IPS-15b (cell line): ENCODE results near the gene NDUFAB1.

Source experiments
- H3K27me3 ChIP-seq: one replicate; pipeline ENCODE4 v1.6.1; 2013; ENCODE audit warnings: low read length; ENCODE audit not compliant: control insufficient read depth, insufficient read depth
- H3K36me3 ChIP-seq: one replicate; pipeline ENCODE4 v1.6.1; 2013; ENCODE audit warnings: low read length; ENCODE audit not compliant: control insufficient read depth, insufficient read depth
- H3K4me1 ChIP-seq: one replicate; pipeline ENCODE4 v1.6.1; 2013; ENCODE audit warnings: mild to moderate bottlenecking, low read length; ENCODE audit not compliant: control insufficient read depth, insufficient read depth
- H3K4me3 ChIP-seq: one replicate; pipeline ENCODE4 v1.5.1; 2013; ENCODE audit warnings: low read depth, low read length
- H3K9ac ChIP-seq: one replicate; pipeline ENCODE4 v1.6.1; 2013; ENCODE audit warnings: low read depth, mild to moderate bottlenecking, low read length
- H3K9me3 ChIP-seq: one replicate; pipeline ENCODE4 v1.6.1; 2013; ENCODE audit warnings: mild to moderate bottlenecking, low read length; ENCODE audit not compliant: control insufficient read depth, insufficient read depth

The NDUFAB1 gene

GRCh38 chr16:23581764-23582163 is 14.4 kb downstream of the NDUFAB1 start:
- Histone ChIP-seq H3K9ac (no peak overlapping the region), H3K9me3 (no peaks in the 10 kb centered on the region), H3K36me3 (peaks cover 43% of the 10 kb centered on the region), H3K4me1 (no peaks in the 10 kb centered on the region), H3K27me3 (no peaks in the 10 kb centered on the region), H3K4me3 (no peak overlapping the region)

DNA sequence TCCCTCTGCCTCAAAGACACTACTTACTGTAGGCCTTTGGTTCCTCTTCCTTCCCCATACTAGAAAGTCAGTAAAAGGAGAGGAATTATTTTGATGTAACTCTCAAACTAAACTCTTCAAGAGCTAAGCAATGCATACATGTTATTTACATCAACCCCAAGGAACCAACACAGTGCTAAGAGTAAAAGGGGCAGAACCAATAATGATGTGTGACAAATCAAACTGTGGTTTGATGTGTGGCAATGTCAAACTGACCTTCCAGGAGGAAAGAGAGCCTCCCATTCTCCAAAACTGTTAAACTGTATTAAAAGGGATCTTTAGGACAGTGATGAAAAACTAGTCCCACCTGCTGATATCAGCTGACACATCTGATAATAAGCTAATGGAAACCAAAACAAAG is 15.7 kb downstream of the NDUFAB1 start:
- H3K9me3 ChIP-seq, result no peaks in the 10 kb centered on the region
- peaks cover 38% of the 10 kb centered on the region for H3K36me3 ChIP-seq
- H3K4me1 ChIP-seq, result no peaks in the 10 kb centered on the region
- no peak overlapping the region for H3K9ac ChIP-seq
- no peaks in the 10 kb centered on the region for H3K27me3 ChIP-seq
- H3K4me3 ChIP-seq, result no peak overlapping the region

- no peaks in the 10 kb centered on the region for H3K9me3 ChIP-seq
- H3K4me3 ChIP-seq, result no peak overlapping the region
- no peaks in the 10 kb centered on the region for H3K27me3 ChIP-seq
- no peaks in the 10 kb centered on the region for H3K4me1 ChIP-seq
- H3K9ac ChIP-seq, result no peak overlapping the region
- H3K36me3 ChIP-seq, result peaks cover 33% of the 10 kb centered on the region
Measured at GRCh38 chr16:23579371-23579770, 16.7 kb downstream of the NDUFAB1 start.

DNA sequence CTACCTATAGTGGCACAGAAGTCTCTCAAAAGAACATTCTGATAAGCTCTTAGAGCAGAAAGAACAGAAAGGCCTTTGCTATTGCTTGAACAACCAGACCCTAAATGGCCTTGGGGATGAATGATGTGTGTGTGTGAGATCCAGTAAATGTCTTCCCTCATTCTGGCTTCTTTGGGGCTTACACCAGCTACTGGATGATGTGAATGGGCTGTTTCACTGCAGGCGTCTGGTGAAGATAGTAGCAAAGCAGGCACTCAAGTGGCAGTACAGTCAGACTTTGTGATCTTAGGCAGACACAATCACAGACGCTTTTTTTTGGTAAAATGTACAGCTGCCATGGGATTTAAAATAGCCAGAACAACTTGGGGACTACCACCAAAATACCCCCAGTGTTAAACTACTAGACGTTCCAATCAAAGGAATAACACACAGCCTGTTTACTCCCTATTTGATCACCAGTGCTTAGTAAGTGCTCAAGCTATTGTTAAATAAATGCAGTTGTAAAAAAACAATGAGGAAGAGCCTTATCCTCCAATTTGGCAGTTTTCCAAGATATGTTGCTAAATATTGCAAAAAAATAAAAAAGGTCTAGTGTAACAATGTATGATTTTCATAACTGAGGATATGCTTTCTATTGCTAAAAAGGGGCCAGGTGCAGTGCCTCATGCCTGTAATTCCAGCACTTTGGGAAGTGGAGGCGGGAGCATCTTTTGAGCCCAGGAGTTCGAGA is 17.9 kb downstream of the NDUFAB1 start:
- no peaks in the 10 kb centered on the region for H3K4me1 ChIP-seq
- no peak overlapping the region for H3K4me3 ChIP-seq
- H3K36me3 ChIP-seq, result peaks cover 39% of the 10 kb centered on the region
- no peaks in the 10 kb centered on the region for H3K27me3 ChIP-seq
- no peaks in the 10 kb centered on the region for H3K9me3 ChIP-seq
- no peak overlapping the region for H3K9ac ChIP-seq

GRCh38 chr16:23577493-23577892 is 18.6 kb downstream of the NDUFAB1 start:
- Histone ChIP-seq H3K27me3 (no peaks in the 10 kb centered on the region), H3K4me1 (no peaks in the 10 kb centered on the region), H3K36me3 (peaks cover 43% of the 10 kb centered on the region), H3K9me3 (no peaks in the 10 kb centered on the region), H3K4me3 (no peak overlapping the region), H3K9ac (no peak overlapping the region)

DNA sequence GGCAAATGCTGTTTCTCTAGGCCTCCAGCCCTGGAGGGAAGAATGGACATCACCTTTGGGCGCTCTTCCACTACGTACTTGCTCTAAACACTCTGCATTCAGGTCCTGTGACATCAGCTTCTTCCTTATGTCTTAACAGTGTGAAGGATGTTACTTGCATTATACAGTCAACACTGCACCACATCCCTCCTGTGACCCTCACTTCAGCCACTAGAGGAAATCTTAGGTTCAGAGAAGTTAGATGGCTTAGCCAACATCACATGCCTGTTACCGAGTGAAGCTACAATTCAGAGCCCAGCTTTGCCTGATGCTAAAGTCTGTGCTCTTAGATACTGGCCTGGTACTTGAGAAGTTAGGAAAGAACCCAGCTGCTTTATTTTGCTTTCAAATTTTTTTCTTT is 20.3 kb downstream of the NDUFAB1 start:
- Histone ChIP-seq H3K4me1 (no peaks in the 10 kb centered on the region), H3K9me3 (no peaks in the 10 kb centered on the region), H3K27me3 (no peaks in the 10 kb centered on the region), H3K36me3 (peaks cover 40% of the 10 kb centered on the region), H3K9ac (no peak overlapping the region), H3K4me3 (no peak overlapping the region)

DNA sequence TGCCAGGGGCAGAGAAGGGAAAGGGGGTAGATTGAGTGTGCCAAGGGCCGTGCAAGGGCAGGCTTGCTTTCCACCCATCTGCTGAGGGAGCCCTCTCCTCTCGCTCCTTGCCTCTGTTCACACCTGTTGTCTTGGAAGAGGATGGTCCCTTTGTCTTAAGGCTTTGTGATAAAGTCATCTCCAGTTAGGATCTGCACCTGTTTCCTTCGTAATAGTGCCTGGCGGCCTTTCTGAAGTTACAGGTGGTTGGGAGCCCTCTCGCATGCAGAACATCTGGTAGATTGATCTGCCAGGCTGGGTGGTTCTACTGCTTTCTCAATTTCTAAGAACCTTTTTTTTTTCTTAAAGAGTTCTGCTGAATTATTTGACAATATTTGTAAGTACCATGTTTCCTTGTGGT is 22.3 kb downstream of the NDUFAB1 start:
- Histone ChIP-seq H3K4me1 (no peaks in the 10 kb centered on the region), H3K9ac (no peak overlapping the region), H3K4me3 (no peak overlapping the region), H3K27me3 (no peaks in the 10 kb centered on the region), H3K36me3 (peaks cover 37% of the 10 kb centered on the region), H3K9me3 (no peaks in the 10 kb centered on the region)

GRCh38 chr16:23572394-23572793 is 23.7 kb downstream of the NDUFAB1 start:
- Histone ChIP-seq H3K36me3 (peaks cover 42% of the 10 kb centered on the region), H3K27me3 (no peaks in the 10 kb centered on the region), H3K4me3 (no peak overlapping the region), H3K4me1 (no peaks in the 10 kb centered on the region), H3K9ac (no peak overlapping the region), H3K9me3 (no peaks in the 10 kb centered on the region)

DNA sequence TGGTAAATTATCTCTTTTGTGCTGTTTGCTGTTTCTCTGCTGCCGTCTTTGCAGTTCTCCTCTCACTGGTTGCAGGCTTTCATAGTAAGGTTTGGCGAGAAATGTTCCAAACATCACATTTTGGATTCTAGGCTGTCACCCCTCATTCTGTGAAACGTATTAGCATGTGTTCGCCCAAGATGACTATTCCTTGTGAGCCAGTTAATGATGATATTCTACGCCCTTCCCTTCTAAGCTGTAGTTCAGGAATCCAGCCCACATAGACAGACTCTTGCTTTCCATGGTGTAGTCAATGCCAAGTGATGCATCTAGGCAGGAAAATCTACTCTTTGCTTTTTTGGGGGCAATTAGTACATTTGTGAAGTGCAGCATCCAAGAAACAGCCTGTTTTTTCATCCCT is 24.2 kb downstream of the NDUFAB1 start:
- Histone ChIP-seq H3K36me3 (peaks cover 44% of the 10 kb centered on the region), H3K27me3 (no peaks in the 10 kb centered on the region), H3K9ac (no peak overlapping the region), H3K4me3 (no peak overlapping the region), H3K4me1 (no peaks in the 10 kb centered on the region), H3K9me3 (no peaks in the 10 kb centered on the region)

GRCh38 chr16:23570992-23571632 is 25.0 kb downstream of the NDUFAB1 start:
- H3K36me3 ChIP-seq, result peaks cover 50% of the 10 kb centered on the region
- no peaks in the 10 kb centered on the region for H3K27me3 ChIP-seq

DNA sequence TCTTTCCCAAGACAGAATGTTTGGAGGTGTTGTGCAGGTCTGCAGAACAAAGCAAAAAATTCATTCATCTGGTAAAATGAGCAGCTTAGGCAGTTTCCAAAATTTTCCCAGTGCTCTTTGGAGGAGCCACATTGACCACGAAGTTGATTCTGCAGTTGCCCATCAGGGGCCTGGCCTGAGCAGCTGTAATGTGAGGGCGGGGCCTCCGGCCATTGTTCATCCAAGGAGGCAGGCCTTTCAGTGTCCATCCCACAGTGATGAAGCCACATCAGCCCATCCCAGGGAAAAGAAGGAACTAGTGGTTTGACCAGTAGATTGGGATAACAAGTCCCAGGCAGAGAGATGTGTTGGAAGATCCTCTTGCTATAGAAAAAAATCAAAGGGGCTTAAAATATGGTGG is 28.5 kb downstream of the NDUFAB1 start:
- no peaks in the 10 kb centered on the region for H3K27me3 ChIP-seq
- no peaks in the 10 kb centered on the region for H3K9me3 ChIP-seq
- H3K4me3 ChIP-seq, result no peak overlapping the region
- peaks cover 64% of the 10 kb centered on the region for H3K36me3 ChIP-seq
- H3K4me1 ChIP-seq, result no peaks in the 10 kb centered on the region
- no peak overlapping the region for H3K9ac ChIP-seq

More at GRCh38 chr16:23570992-23571632, 25.0 kb downstream of the NDUFAB1 start:
- Histone ChIP-seq H3K9ac (no peak overlapping the region), H3K9me3 (no peaks in the 10 kb centered on the region), H3K4me1 (no peaks in the 10 kb centered on the region), H3K4me3 (no peak overlapping the region)

DNA sequence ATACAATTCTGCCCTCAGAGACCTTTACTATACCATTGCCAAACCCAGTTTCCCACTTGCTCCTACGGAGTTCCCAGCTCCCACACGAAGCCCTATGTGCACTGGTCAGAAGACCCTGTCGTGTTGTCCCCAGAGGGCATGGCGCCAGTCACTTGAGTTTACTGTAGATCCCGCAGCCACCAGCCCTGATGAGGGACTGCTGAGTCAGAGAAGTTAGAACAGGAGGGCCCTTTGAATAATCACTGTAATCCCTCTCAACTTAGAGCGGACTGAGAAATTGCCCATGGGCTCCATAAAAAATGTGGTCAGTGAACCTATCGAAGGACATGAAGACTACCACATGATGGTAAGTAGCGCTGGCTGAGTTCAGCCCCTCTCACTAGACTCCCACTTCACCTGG is 29.4 kb downstream of the NDUFAB1 start:
- H3K27me3 ChIP-seq, result no peaks in the 10 kb centered on the region
- peaks cover 61% of the 10 kb centered on the region for H3K36me3 ChIP-seq
- H3K9ac ChIP-seq, result no peak overlapping the region
- H3K4me3 ChIP-seq, result no peak overlapping the region
- no peaks in the 10 kb centered on the region for H3K9me3 ChIP-seq
- H3K4me1 ChIP-seq, result no peaks in the 10 kb centered on the region
